Measurements from ENCODE around the gene ZC3H7B.
"Not testable (repeated sequence)": the region's sequence is repeated elsewhere in the genome, so short reads cannot be mapped to it uniquely, and the experiment has no call there.

ZC3H7B gene

DNA sequence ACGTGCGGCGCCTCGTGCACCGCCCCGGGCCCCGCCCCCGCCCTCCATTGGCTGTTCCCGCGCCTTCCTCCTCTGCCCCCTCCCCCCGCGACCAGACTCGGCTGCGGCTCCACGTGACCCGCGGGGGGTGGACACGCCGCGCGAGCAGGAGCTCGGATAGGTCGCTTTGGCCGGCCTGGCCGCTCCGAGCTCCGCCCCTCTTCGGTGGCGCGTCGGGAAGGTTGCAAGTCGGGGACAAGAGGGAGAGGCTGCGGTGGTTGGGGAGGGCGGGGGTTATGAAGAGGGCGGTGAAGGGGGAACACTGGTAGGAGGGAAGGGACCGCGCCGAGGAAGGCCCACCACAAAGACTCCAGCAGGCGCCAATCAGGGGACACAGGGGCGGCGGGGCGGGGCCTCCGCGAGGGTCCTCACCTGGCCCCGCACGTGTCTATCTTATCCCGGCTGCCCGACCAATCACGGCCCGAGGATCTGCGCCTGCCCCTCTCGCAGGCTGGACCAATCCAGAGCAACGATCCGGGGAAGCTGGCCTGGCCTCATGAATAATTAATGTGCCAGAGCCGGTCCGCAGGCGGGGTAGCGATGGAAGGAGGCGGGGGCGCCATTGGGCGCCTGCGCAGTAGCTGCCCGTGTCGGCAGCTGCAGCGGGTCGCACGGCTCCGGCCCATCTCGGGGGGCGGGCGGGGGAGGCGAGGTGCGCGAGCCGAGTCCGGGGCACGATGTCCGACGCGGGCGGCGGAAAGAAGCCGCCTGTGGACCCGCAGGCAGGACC, 80.2 kb downstream of the ZC3H7B start, which contains the start of gene TEF:
TEF (plus strand) TSS at position 614 of the 769 bp plus-strand sequence; CDS start at position 717, 103 bp downstream.
- DNase-seq (ENCODE audit: low spot score): peak; percentile 99

DNA sequence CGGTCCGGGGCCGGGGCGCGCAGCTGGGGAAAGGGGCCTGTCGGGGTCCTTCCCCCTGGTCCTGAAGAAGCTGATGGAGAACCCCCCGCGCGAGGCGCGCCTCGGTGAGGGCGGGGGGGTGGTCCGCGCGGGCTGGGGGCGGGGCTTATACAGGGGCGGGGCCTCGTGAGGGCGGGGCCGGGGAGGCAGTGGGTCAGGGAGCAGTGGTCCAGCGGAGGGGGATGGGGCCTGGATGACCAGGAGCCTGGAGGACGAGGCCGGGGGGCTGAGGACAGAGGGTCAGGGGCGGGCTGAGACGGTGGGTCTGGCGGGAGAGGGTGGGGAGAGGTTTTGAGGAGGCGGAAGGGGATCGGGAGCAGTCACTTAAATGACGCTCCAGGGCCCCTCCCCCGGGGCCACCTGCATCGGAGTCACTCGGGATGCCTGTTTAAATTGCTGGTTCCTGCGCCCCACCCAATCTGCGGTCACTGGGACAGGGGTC, 80.8 kb downstream of the ZC3H7B start:
- peak; percentile 25 for DNase-seq (ENCODE audit: low spot score)

DNA sequence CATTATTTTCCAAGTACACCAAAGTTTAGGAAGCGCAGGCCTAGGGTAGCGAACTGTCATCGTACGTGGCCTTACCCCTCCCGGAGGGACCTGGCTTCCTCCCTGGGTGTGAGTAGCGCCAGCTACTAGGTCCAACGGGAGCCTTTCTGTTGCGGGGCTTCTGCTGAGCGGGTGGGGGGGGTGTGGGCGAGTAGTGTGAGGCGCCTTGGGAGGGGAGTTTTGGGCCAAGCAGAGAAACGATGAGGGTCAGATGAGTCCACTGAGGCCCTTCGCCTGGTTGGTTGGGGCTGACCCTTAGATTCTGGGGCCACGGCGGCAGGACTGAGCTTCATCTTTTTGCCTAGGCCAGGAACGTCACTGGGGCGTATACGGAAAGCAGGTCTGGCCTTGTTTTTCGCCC, 81.3 kb downstream of the ZC3H7B start:
- DNase-seq (ENCODE audit: low spot score): no peak

DNA sequence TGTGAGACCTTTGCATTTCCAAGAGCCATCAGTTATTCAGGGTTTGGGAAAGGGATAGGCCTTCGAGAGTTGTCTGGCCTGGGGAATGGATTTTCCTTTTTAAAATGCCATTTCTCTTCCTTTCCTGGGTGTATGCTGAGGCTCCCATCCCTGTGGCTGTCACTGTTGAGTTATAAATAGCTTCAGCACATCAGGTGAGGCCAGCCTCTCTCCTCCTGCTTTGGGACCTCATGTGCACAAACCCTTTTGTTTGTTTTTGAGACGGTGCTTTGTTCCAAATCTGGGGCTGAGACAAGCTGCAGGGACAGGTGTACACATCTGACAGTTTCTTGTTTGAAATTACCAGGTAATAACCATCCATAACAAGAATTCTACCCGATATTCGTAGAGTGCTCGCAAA, 81.8 kb downstream of the ZC3H7B start:
- DNase-seq (ENCODE audit: low spot score): no peak

DNA sequence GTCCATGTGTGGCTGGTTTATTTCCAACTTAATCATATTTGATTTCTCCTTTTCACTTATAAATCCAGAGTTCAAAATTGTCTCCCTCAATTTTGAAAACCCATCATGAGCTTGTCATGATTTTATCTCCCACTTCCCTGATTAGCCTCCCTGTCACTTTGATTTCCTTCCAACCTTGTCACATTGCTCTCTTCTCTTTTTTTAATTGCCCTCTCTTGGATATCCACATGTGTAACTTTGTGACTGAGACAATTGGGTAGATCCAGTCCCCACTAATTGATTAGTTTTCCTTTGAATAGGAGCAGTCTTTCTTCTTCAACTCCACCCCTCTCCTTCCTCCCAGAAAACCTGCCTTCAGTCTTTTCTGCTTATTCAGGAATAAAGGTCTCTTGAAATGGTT, 82.8 kb downstream of the ZC3H7B start:
- DNase-seq (ENCODE audit: low spot score): no peak

DNA sequence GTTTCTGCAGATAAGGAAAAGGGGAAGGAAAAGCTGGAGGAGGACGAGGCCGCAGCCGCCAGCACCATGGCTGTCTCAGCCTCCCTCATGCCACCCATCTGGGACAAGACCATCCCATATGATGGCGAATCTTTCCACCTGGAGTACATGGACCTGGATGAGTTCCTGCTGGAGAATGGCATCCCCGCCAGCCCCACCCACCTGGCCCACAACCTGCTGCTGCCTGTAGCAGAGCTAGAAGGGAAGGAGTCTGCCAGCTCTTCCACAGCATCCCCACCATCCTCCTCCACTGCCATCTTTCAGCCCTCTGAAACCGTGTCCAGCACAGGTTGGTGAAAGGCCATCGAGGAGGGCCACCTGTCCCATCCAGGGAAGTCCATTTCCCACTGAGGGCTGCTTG, 86.0 kb downstream of the ZC3H7B start:
- no peak for DNase-seq (ENCODE audit: low spot score)

DNA sequence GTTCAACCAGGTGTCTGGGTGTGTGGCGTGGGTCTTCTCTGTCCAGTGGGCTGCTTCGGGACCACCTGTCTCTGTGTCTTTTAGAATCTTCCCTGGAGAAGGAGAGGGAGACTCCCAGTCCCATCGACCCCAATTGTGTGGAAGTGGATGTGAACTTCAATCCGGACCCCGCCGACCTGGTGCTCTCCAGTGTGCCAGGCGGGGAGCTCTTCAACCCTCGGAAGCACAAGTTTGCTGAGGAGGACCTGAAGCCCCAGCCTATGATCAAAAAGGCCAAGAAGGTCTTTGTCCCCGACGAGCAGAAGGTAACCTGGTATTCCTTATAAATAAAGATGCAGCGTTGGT, 92.7 kb downstream of the ZC3H7B start:
- DNase-seq (ENCODE audit: low spot score): no peak

DNA sequence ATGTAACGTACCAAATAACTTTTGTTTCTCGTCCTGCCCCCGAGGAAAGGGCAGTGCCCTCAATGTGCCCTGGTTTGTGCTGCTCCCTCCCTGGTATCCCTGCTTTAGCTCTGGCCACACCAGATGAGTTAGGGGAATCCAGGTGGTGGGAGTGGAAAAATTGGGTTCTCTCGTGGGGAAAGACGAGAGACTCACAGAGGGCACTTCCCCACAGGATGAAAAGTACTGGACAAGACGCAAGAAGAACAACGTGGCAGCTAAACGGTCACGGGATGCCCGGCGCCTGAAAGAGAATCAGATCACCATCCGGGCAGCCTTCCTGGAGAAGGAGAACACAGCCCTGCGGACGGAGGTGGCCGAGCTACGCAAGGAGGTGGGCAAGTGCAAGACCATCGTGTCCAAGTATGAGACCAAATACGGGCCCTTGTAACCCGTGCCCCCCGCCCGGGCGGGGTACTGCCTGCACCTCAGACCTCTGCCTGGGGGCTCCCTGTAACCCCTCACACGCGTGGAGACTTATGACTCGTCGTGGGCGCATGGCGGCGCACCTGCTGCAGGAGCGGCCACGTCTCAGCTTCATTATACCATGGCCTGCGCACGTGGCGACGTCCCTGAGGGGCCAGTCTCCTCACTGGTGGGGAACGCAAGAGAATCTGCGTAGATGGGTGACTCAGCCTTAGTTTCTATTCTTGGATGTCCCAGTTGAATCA, 94.4 kb downstream of the ZC3H7B start:
- no peak for DNase-seq (ENCODE audit: low spot score)

DNA sequence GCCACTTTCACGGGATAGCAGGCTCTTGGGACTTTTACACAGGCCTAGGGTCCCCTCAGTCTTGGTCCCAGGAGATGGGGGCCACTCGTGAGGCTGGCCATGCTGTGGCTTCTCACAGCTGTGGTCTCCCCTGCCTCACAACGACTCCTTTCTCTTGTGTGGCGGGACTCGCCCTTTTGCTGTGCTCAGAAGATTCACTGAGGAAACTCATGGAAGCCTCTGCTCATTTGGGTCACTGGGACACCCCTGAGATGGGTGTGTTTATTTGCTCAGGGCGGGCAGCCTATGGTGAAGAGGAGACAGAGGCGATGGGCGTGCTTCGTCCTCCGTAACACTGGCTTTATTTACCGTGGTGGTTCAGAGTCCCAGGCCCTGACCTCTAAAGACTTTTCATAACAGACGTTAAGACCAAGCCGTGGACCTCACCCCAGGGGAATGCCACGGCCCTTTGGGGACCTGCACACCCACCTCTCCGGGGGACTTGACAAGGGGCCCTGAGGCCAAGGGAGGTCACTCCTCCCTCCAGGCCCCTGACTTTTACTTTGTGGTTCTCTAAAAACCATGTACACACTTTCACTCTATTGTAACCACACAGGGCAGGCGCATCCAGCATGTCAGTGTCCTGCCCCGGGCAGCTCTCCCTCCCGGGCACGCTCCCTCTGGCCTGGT, 96.0 kb downstream of the ZC3H7B start:
- peak; percentile 32 for DNase-seq (ENCODE audit: low spot score)

DNA sequence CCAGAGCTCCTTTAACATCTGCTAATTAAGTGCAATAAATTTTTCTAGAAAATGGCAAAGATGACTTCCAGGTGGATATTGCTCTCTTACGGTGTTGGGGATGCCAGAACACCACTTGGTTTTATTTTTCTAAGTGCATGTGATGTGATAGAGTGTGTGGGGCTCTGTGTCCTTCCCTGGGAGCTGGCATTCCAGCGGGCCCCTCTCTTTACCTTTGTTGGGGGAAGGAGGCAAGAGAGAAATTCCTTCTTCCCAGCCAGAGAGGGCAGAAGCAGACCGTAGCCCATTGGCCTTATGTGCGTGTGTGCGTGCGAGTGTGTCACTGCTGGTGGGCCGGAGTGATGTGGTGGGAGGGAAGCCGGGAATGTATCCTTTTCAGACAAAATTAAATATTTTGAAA, 97.6 kb downstream of the ZC3H7B start:
- no peak for DNase-seq (ENCODE audit: low spot score)

DNA sequence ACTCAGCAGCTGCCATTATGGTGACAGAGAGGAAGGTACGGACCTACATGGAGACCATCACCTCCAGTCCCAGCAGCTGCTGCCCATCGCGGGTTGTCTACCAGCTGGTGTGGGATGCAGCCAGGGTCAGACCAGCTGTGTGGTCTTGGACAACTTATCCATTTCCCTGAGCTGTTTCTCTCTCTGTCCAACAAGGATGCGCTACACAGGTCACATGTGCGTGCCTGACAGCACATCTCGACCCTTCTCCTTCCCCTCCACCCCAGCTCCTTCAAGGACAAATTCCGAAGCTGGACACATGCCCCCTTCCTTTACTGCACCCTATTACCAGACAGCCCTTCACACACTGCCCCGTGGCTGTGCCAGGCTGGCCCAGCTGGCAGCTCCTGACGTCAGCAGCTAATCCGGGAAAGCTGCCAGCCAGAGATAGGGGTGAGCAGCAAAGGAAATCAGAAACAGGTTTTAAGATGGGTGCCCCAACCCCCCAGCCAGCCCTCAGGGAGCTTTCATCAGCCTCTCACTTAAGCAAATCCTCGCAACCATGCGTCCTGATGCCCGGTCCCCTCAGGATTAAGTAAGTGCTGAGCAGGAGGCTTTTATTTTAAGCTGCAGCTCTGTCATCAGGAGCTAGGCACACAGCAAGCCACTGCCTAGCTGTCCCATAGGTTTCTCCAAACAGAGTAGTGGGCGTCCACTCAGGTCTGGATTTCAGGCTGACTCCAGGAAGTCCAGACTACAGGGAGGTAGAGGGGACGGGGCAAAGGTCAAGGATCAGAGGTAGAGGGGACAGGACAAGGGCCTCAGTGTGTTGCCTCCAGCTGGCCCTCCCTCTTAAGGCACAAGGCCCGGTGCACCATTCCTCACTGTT, 100.7 kb downstream of the ZC3H7B start:
- DNase-seq (ENCODE audit: low spot score): no peak

DNA sequence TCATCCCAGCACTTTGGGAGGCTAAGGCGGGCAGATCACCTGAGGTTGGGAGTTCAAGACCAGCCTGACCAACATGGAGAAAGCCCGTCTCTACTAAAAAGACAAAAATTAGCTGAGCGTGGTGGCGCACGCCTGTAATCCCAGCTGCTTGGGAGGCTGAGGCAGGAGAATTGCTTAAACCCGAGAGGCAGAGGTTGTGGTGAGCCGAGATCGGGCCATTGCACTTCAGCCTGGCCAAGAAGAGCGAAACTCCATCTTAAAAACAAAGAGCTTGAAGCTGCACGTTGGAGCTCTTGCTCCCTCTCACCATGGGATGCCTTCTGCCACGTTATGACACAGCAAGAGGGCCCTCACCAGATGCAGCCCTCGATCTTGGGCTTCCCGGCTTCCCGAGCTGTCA, 101.5 kb downstream of the ZC3H7B start:
- not testable (repeated sequence) for DNase-seq (ENCODE audit: low spot score)

DNA sequence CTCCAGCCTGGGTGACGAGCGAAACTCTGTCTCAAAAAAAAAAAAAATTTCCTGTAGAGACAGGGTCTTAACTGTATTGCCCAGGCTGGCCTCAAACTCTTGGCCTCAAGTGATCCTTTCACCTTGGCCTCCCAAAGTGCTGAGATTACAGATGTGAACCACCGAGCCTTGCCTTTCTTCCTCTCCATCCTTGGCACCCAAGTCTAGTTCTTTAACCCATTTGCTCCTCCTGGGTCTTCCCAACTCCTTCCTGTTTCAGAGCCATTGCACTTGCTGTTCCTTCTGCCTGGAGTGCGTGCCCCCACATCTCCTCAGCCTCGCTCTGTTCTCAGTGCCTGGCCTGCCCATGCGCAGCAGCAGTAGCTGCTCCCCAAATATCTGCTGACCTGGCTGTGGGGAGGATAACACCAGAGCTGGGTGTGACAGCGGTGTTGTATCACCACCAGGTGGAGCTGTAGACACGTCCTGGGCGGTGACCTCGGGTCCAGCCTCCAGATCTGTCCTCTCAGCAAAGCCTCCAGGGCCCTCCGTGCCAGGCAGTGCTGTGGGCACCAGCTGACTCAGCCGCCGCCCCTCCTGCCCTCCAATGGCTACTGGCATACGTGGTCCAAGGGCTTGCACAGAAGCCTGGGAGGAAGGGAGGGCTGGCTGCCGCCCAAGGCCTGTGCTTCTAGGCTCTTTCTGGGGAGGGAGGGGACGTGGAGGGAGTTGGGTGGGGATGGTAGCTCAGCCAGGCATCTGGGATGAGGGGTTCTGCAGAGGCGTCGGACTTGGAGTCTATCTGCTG, 102.4 kb downstream of the ZC3H7B start:
- DNase-seq (ENCODE audit: low spot score): peak; percentile 90

DNA sequence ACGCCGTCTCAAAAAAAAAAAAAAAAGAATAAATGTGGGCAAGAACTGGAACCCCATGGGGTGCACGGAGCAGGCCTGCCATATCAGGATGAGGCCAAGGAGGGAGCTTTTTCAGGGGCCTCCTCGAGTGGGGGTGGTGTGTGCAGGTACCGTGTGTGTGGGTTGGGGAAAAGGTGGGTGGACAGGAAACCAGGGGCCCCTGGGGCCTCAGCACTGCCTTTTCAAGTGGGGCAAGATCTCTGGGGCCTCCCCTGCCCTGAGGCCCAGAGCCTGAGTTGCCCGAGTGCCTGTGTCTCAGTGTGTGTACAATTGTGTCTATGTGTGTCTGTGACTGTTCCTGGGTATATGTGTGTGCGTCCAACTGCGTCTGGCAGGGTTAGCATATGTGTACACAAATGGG, 104.3 kb downstream of the ZC3H7B start:
- DNase-seq (ENCODE audit: low spot score): no peak

DNA sequence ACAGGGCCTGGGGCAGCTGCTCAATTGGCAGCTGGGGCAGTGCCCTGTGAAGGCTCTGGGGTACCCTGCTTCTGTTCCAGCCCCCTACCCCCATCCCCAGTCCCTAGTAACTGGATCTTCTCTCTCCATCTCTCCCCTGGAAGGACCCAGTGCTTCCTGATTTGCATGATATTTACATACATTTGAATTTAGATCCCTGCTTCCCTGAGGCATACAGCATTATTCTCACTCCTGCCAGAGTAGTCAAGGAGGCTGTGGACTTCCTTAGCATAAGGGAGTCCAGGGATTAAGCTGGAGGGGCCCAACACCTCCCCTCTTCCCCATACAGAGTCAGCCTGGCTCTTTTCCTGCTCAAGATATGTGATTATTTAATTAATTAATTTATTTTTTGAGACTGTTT, 105.1 kb downstream of the ZC3H7B start:
- no peak for DNase-seq (ENCODE audit: low spot score)

DNA sequence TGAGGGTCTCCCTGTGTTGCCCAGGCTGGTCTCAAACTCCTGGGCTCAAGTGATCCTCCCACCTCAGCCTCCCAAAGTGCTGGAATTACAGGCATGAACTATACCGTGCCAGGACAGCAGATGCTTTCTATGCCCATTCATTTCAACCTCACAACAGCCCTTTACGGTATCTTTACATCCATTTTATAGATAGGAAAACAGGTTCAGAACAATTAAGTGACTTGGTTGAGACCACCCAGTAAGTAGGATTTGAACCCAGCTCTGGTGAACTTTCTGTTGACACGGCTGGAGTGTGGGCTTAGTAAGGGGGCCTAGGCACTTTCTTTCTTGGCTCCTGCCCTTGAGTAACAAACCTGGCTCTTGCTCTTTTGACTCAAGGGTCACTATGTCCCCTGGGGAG, 106.1 kb downstream of the ZC3H7B start:
- DNase-seq (ENCODE audit: low spot score): no peak

DNA sequence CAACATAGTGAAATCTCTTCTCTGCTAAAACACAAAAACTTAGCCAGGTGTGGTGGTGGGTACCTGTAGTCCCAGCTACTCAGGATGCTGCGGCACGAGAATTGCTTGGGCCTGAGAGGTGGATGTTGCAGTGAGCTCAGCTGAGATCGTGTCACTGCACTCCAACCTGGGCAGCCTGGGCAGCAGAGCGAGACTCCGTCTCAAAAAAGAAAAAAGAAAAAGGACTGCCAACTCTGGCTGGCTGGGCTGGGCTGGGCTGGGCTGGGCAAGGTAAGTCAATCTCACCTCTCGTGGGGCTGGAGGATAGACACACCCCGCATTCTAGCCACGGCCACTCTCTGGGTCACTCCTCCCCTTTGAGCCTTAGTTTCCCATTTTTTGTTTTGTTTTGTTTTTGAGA, 107.3 kb downstream of the ZC3H7B start:
- no peak for DNase-seq (ENCODE audit: low spot score)
